HepG2 (cell line): ENCODE measurements around the gene VEGFB. TPM values are rescaled to one million over a fixed set of nuclear protein-coding genes. Genes with fewer than 3 reads are reported as not detected.

Experiments
- ATAC-seq: fragments of 200-7000 bp; cut with Tn5 transposase; 3 replicates; pipeline ENCODE4 v1.9.1; 2020; ENCODE audit warnings: mild to moderate bottlenecking, moderate library complexity
- BruUV-seq: library from RNA; stranded (reverse); fragments of 400-500 nt; replicated peaks from 2 replicates; lab custom pipeline; 2021; lab: Mats Ljungman, UMichigan
- CTCF ChIA-PET: fragments of 300-600 bp; formaldehyde crosslinking; extraction: SDS; loops from one replicate; lab custom pipeline; 2021; ENCODE audit warnings: low total read pairs, inconsistent platforms, low intra/inter-chr PET ratio; lab: Yijun Ruan, JAX
- POLR2A ChIA-PET: fragments of 350-600 bp; sonication (Branson Sonifier 250); formaldehyde crosslinking; loops from one replicate; lab custom pipeline; 2020; ENCODE audit warnings: antibody characterized with exemption, inconsistent platforms; lab: Yijun Ruan, JAX
- DNase-seq: peaks from one replicate; pipeline ENCODE4 v3.0.0-alpha.2; 2015; ENCODE audit warnings: low spot score
- FAIRE-seq: peaks from 3 replicates; lab custom pipeline; 2011; peaks lifted over from hg19 to GRCh38; lab: Jason Lieb, UNC
- H2AFZ ChIP-seq: one replicate; pipeline ENCODE4 v1.6.1; 2011; ENCODE audit warnings: low read length, inconsistent platforms
- H3K27ac ChIP-seq: fragments of 300-600 bp; 3 replicates; pipeline ENCODE4 v1.8.0; 2011; ENCODE audit warnings: mixed run types, mild to moderate bottlenecking, mixed read lengths, low read length, inconsistent platforms; ENCODE audit not compliant: insufficient read depth; ENCODE audit errors: extremely low read length
- H3K27me3 ChIP-seq, 2 experiments: fragments of 200-600 bp in 1 of 2; 2 replicates in 1 of 2; 3 replicates in 1 of 2; pipeline versions ENCODE4 v1.6.0 to v1.8.0; 2011; ENCODE audit warnings: low read length in 2 of 2, mild to moderate bottlenecking in 2 of 2, moderate library complexity in 2 of 2, inconsistent platforms in 1 of 2; ENCODE audit not compliant: insufficient read depth in 2 of 2, control insufficient read depth in 1 of 2
- H3K36me3 ChIP-seq, 2 experiments: fragments of 200-600 bp in 1 of 2; replicated peaks in 1 of 2; 2 replicates in 1 of 2; 3 replicates in 1 of 2; pipeline versions ENCODE4 v1.5.1 to v1.8.0; 2011; ENCODE audit warnings: low read length in 2 of 2, inconsistent platforms in 1 of 2; ENCODE audit not compliant: insufficient read depth in 2 of 2, control insufficient read depth in 1 of 2
- H3K4me1 ChIP-seq: 2 replicates; pipeline ENCODE4 v1.5.1; 2012; ENCODE audit warnings: low read length, inconsistent platforms; ENCODE audit not compliant: insufficient read depth
- H3K4me2 ChIP-seq: 2 replicates; pipeline ENCODE4 v1.6.0; 2011; ENCODE audit warnings: low read depth, low read length, inconsistent platforms
- H3K4me3 ChIP-seq, 3 experiments: fragments of 200-600 bp in 1 of 3; sonication (generic), shearing (Covaris generic) in 1 of 3; replicated peaks in 1 of 3; 2 replicates each; pipeline ENCODE4 v1.5.1; 2011 to 2016; ENCODE audit warnings: low read length in 3 of 3, inconsistent platforms in 2 of 3, low read depth in 2 of 3, mild to moderate bottlenecking in 2 of 3, control low read depth in 1 of 3, mixed read lengths in 1 of 3; ENCODE audit not compliant: insufficient read depth in 1 of 3
- H3K79me2 ChIP-seq: one replicate; pipeline ENCODE4 v1.6.1; 2011; ENCODE audit warnings: low read length, inconsistent platforms; ENCODE audit not compliant: insufficient read depth
- H3K9ac ChIP-seq: 2 replicates; pipeline ENCODE4 v1.6.0; 2011; ENCODE audit warnings: mild to moderate bottlenecking, low read depth, low read length, inconsistent platforms; ENCODE audit not compliant: insufficient read depth
- H3K9me3 ChIP-seq: 2 replicates; pipeline ENCODE4 v1.5.1; 2012; ENCODE audit warnings: mild to moderate bottlenecking, low read length
- H4K20me1 ChIP-seq: 2 replicates; pipeline ENCODE4 v1.6.0; 2011; ENCODE audit warnings: inconsistent platforms, mild to moderate bottlenecking, low read length, moderate library complexity; ENCODE audit not compliant: insufficient read depth
- CAMTA2 ChIP-seq: sonication (generic); formaldehyde crosslinking; IDR thresholded peaks from 2 replicates; pipeline ENCODE4 v1.4.0; 2020; ENCODE audit warnings: mild to moderate bottlenecking, missing genetic modification reagents, borderline replicate concordance
- CENPT ChIP-seq: sonication (generic); formaldehyde crosslinking; IDR thresholded peaks from 2 replicates; pipeline ENCODE4 v1.8.0; 2022; ENCODE audit warnings: low read depth, mild to moderate bottlenecking, moderate library complexity, missing genetic modification reagents
- DPF2 ChIP-seq: sonication (generic); formaldehyde crosslinking; IDR thresholded peaks from 2 replicates; pipeline ENCODE4 v1.4.0; 2020; ENCODE audit warnings: mild to moderate bottlenecking, low read depth, missing genetic modification reagents, borderline replicate concordance
- EED ChIP-seq: sonication (generic); formaldehyde crosslinking; IDR thresholded peaks from 2 replicates; pipeline ENCODE4 v1.5.0; 2020; ENCODE audit warnings: mild to moderate bottlenecking, missing genetic modification reagents
- GABPA ChIP-seq, 2 experiments: IDR thresholded peaks; 2 replicates each; pipeline ENCODE4 v1.6.1; 2011 to 2016; ENCODE audit warnings: low read depth in 2 of 2, low read length in 1 of 2, missing biosample characterization in 1 of 2, missing genetic modification characterization in 1 of 2
- HNF4G ChIP-seq, 2 experiments: sonication (generic) in 1 of 2; formaldehyde crosslinking in 1 of 2; IDR thresholded peaks; 2 replicates each; pipeline versions ENCODE4 v1.4.0 to v1.6.1; 2011 to 2020; ENCODE audit warnings: borderline replicate concordance in 2 of 2, low read depth in 2 of 2, mild to moderate bottlenecking in 2 of 2, low read length in 1 of 2, missing genetic modification reagents in 1 of 2, moderate library complexity in 1 of 2
- ISL2 ChIP-seq: sonication (generic); formaldehyde crosslinking; IDR thresholded peaks from 2 replicates; pipeline ENCODE4 v1.5.0; 2020; ENCODE audit warnings: missing genetic modification reagents
- MAF1 ChIP-seq: sonication (generic); formaldehyde crosslinking; IDR thresholded peaks from 2 replicates; pipeline ENCODE4 v1.5.0; 2020; ENCODE audit warnings: missing genetic modification reagents, borderline replicate concordance
- MTF2 ChIP-seq: sonication (generic); formaldehyde crosslinking; IDR thresholded peaks from 2 replicates; pipeline ENCODE4 v1.5.0; 2020; ENCODE audit warnings: missing genetic modification reagents, borderline replicate concordance
- NFE2 ChIP-seq: sonication (generic); formaldehyde crosslinking; IDR thresholded peaks from 2 replicates; pipeline ENCODE4 v1.4.0; 2020; ENCODE audit warnings: missing genetic modification reagents
- NFRKB ChIP-seq: fragments of 450-650 bp; IDR thresholded peaks from 2 replicates; pipeline ENCODE4 v1.6.1; 2017
- ONECUT2 ChIP-seq: sonication (generic); formaldehyde crosslinking; IDR thresholded peaks from 2 replicates; pipeline ENCODE4 v1.4.0; 2020; ENCODE audit warnings: missing genetic modification reagents
- PAF1 ChIP-seq: IDR thresholded peaks from 2 replicates; pipeline ENCODE4 v1.6.1; 2016; ENCODE audit warnings: missing genetic modification reagents, missing compliant biosample characterization
- PHF8 ChIP-seq: sonication (generic); formaldehyde crosslinking; IDR thresholded peaks from 2 replicates; pipeline ENCODE4 v1.5.0; 2020; ENCODE audit warnings: missing genetic modification reagents
- ZMYM4 ChIP-seq: sonication (generic); formaldehyde crosslinking; IDR thresholded peaks from 2 replicates; pipeline ENCODE4 v1.8.1; 2023; ENCODE audit warnings: mild to moderate bottlenecking, missing genetic modification reagents
- ZNF224 ChIP-seq: sonication (generic); formaldehyde crosslinking; IDR thresholded peaks from 2 replicates; pipeline ENCODE4 v1.5.0; 2020; ENCODE audit warnings: mild to moderate bottlenecking, missing genetic modification reagents
- ZNF546 ChIP-seq: sonication (generic); formaldehyde crosslinking; conservative IDR thresholded peaks from 2 replicates; pipeline ENCODE4 v1.8.1; 2023; ENCODE audit warnings: mild to moderate bottlenecking, missing genetic modification reagents
- ZNF703 ChIP-seq: sonication (generic); formaldehyde crosslinking; IDR thresholded peaks from 2 replicates; pipeline ENCODE4 v1.5.1; 2020; ENCODE audit warnings: missing genetic modification reagents, mild to moderate bottlenecking, moderate library complexity, borderline replicate concordance
- WGBS: methylation state at CpG from one replicate; pipeline ENCODE4 v1.1.6; 2017; ENCODE audit warnings: low lambda C conversion rate; 5-methylcytosine and 5-hydroxymethylcytosine counted together
- in situ Hi-C: cut with HindIII; loops from 2 replicates; pipeline ENCODE4 v1.10.0; 2017; ENCODE audit warnings: low pct_unique_long_range_greater_than_20kb; ENCODE audit not compliant: extremely low pct_ligation_motif_present
- intact Hi-C: fragments of 100-400 bp; cut with micrococcal nuclease; formaldehyde crosslinking; loops from one replicate; pipeline ENCODE4 v1.10.0; 2022; ENCODE audit not compliant: unreplicated experiment
- polyA plus RNA-seq, 8 experiments: library from polyadenylated mRNA; depleted of rRNA in 3 of 8; stranded (reverse) in 7 of 8; unstranded in 1 of 8; fragments of >200 nt; fragmentation: Illumina TruSeq in 4 of 8; extraction: Trizol in 4 of 8; gene quantifications; 2 replicates each; pipeline versions ENCODE4 v1.2.1 to v1.2.3, GENCODE V29; 2011 to 2016; ENCODE audit warnings: low read depth in 4 of 8, missing spikeins in 1 of 8, mixed read lengths in 1 of 8; ENCODE audit not compliant: insufficient read depth in 1 of 8
- total RNA-seq, 5 experiments: library from RNA; depleted of rRNA; stranded (reverse); fragments of >200 nt; fragmentation: Illumina TruSeq; extraction: Trizol; gene quantifications; 2 replicates each; pipeline ENCODE4 v1.2.3, GENCODE V29; 2016; ENCODE audit warnings: low read depth in 1 of 5
- TF ChIP-seq, protein P1 (sequence below): IDR thresholded peaks from 2 replicates; pipeline ENCODE4 v1.6.1; 2016; ENCODE audit warnings: missing genetic modification reagents, missing compliant biosample characterization

The VEGFB gene
- total and polyA plus RNA-seq, 2 of the 13 experiments (the other 11 are each of a cell fraction or from before 2014, with no cell fraction given), result 9.0 to 11.3 TPM

DNA sequence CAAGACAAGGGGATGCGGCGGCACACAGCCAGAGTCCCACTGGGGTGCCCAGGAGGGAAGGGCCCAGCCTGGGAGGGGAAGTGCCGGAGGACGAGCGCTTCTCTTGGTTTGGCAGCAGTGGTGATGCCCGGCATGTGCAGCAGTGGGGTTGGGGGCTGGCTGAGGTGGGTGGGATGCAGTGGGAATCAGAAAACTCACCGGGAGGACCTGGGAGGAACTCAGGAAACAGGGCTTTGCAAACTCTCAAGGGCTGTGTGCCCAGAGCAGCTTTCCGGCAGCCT lies 24.9 kb upstream of the VEGFB start:
- H3K9ac ChIP-seq, result no peak overlapping the region
- ATAC-seq (peak; percentile 2; the same call in 1 of the 3 replicates), DNase-seq (no peak), FAIRE-seq (no peak)
- in situ Hi-C loops, result no loop called here
- no peak overlapping the region for H3K27ac ChIP-seq
- 0 out of 2 replicates have a peak, but pooled peaks cover 2% of the 10 kb centered on the region for H4K20me1 ChIP-seq
- BruUV-seq, result no TSS peak
- H3K27me3 ChIP-seq, result peaks cover 0 to 1% of the 10 kb centered on the region in 2 experiments; a peak in 1 of 5 replicates
- no peak overlapping the region for H3K4me3 ChIP-seq
- H3K9me3 ChIP-seq, result no peaks in the 10 kb centered on the region
- H3K4me2 ChIP-seq, result no peak overlapping the region
- no peak overlapping the region for H2AFZ ChIP-seq
- CTCF ChIA-PET, result no interaction called here
- peaks cover 17% of the 10 kb centered on the region for H3K4me1 ChIP-seq
- TF ChIP-seq ZNF703 (CRISPR knock-in tag), result no peak
- no peak for TF ChIP-seq CAMTA2 (CRISPR knock-in tag)
- TF ChIP-seq ZNF546, result no peak
- TF ChIP-seq HNF4G (IDR thresholded peaks at IDR 0.05; ENCODE audit: borderline replicate concordance, low read depth, low read length), result no peak
- TF ChIP-seq HNF4G (CRISPR knock-in tag; IDR thresholded peaks at IDR 0.05; ENCODE audit: borderline replicate concordance, low read depth), result no peak
- TF ChIP-seq CENPT (CRISPR knock-in tag), result no peak
- TF ChIP-seq, protein P1, sequence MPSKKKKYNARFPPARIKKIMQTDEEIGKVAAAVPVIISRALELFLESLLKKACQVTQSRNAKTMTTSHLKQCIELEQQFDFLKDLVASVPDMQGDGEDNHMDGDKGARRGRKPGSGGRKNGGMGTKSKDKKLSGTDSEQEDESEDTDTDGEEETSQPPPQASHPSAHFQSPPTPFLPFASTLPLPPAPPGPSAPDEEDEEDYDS (CRISPR knock-in tag), result no peak
- TF ChIP-seq PHF8 (CRISPR knock-in tag), result no peak
- no peak for TF ChIP-seq ZNF224 (CRISPR knock-in tag)
- TF ChIP-seq NFE2 (CRISPR knock-in tag), result no peak
- no peak for TF ChIP-seq ZMYM4 (CRISPR knock-in tag)
- TF ChIP-seq EED (CRISPR knock-in tag), result no peak
- no peak for TF ChIP-seq MAF1 (CRISPR knock-in tag)
- TF ChIP-seq MTF2 (CRISPR knock-in tag), result no peak
- no peak for TF ChIP-seq ISL2
- no peak for TF ChIP-seq NFRKB
- TF ChIP-seq PAF1, result no peak
- TF ChIP-seq GABPA (IDR thresholded peaks at IDR 0.05; ENCODE audit: low read depth, low read length), result no peak
- no peak for TF ChIP-seq GABPA (CRISPR knock-in tag; IDR thresholded peaks at IDR 0.05; ENCODE audit: low read depth)
- no peak for TF ChIP-seq DPF2
- TF ChIP-seq ONECUT2 (CRISPR knock-in tag), result no peak
- H3K36me3 ChIP-seq, result peaks cover 0 to 4% of the 10 kb centered on the region in 2 experiments; a peak in 2 of 5 replicates
- POLR2A ChIA-PET, result interaction anchor here (1.2 kb wide), 1 partner anchor 32 kb away, joined by 3 read pairs; the partner anchor contains the start of gene FKBP2
- intact Hi-C loops, result no loop called here
- H3K79me2 ChIP-seq, result no peaks in the 10 kb centered on the region
- 85% methylated on average over 7 of the region's 8 CpGs for WGBS
